Measurements from ENCODE around the gene DDX49. TPM values are rescaled to one million over a fixed set of nuclear protein-coding genes. Genes with fewer than 3 reads are reported as not detected.

DDX49 gene
- total and polyA plus RNA-seq, 10 donors = 31.0 to 48.0 (median 36.6) TPM

- TF ChIP-seq CTCF (IDR thresholded peaks at IDR 0.05 in 8 of 11, conservative IDR thresholded peaks at IDR 0.05 in 3 of 11) (no peak), POLR2AphosphoS5 (IDR thresholded peaks at IDR 0.05) (peak in 1 of 3 donors; percentile 15)
- Histone ChIP-seq H3K4me1 (peaks cover 0 to 22% (median 18%) of the 10 kb centered on the region in 6 donors), H3K4me3 (peak overlapping the region in 3 of 8 donors; percentile 28 to 63 (median 28)), H3K9me3 (no peaks in the 10 kb centered on the region), H3K27ac (peak overlapping the region in 3 of 8 donors; percentile 22 to 54 (median 26)), H3K27me3 (replicated peaks in 1 of 7) (peaks cover 0 to 26% (median 0%) of the 10 kb centered on the region in 7 donors), H3K36me3 (peaks cover 0 to 92% (median 35%) of the 10 kb centered on the region in 6 donors)
- intact Hi-C loops (cut with DNase I; ENCODE audit: low total_unique reads) = no loop called here
- WGBS, 5 donors = 64 to 84% (median 80%) methylated on average over 16 to 34 of the region's 34 CpGs
- no peak for DNase-seq
Measured at GRCh38 chr19:18931316-18932162, 12.0 kb downstream of the DDX49 start.

GRCh38 chr19:18932216-18932841 lies 12.8 kb downstream of the DDX49 start:
- WGBS, 5 donors = 10 to 17% (median 13%) methylated on average over 26 to 37 of the region's 37 CpGs
- peaks cover 0 to 26% (median 0%) of the 10 kb centered on the region in 7 donors for H3K27me3 ChIP-seq (replicated peaks in 1 of 7)
- intact Hi-C loops (cut with DNase I; ENCODE audit: low total_unique reads) = no loop called here
- peak; percentile 94 for DNase-seq
- H3K4me1 ChIP-seq = peaks cover 0 to 22% (median 18%) of the 10 kb centered on the region in 6 donors
- H3K4me3 ChIP-seq = peak overlapping the region in 5 of 8 donors; percentile 15 to 63 (median 28)
- peak overlapping the region in 4 of 8 donors; percentile 22 to 56 (median 40) for H3K27ac ChIP-seq
- no peaks in the 10 kb centered on the region for H3K9me3 ChIP-seq
- peak in 2 of 3 donors; percentile 51 to 57 for TF ChIP-seq POLR2AphosphoS5 (IDR thresholded peaks at IDR 0.05)
- TF ChIP-seq POLR2A (IDR thresholded peaks at IDR 0.05) = no peak
- peaks cover 0 to 92% (median 28%) of the 10 kb centered on the region in 6 donors for H3K36me3 ChIP-seq

GRCh38 chr19:18933297-18933696 lies 13.8 kb downstream of the DDX49 start:
- intact Hi-C loops (cut with DNase I; ENCODE audit: low total_unique reads) = no loop called here
- DNase-seq = no peak
- Histone ChIP-seq H3K27ac (peak overlapping the region in 3 of 8 donors; percentile 22 to 56 (median 54)), H3K4me1 (peaks cover 0 to 29% (median 18%) of the 10 kb centered on the region in 6 donors), H3K27me3 (replicated peaks in 1 of 7) (peaks cover 0 to 26% (median 0%) of the 10 kb centered on the region in 7 donors), H3K36me3 (peaks cover 0 to 92% (median 18%) of the 10 kb centered on the region in 6 donors), H3K9me3 (no peaks in the 10 kb centered on the region), H3K4me3 (no peak overlapping the region)
- TF ChIP-seq POLR2A (IDR thresholded peaks at IDR 0.05) = no peak
- no peak for TF ChIP-seq CTCF (IDR thresholded peaks at IDR 0.05 in 8 of 11, conservative IDR thresholded peaks at IDR 0.05 in 3 of 11)
- no peak for TF ChIP-seq POLR2AphosphoS5 (IDR thresholded peaks at IDR 0.05)
- WGBS, 5 donors = 78 to 83% (median 79%) methylated on average over 13 of the region's 13 CpGs

GRCh38 chr19:18939163-18939562 lies 19.6 kb downstream of the DDX49 start:
- intact Hi-C loops (cut with DNase I; ENCODE audit: low total_unique reads) = no loop called here
- 69 to 91% (median 79%) methylated on average over 3 of the region's 3 CpGs for WGBS, 5 donors

More at GRCh38 chr19:18939163-18939562, 19.6 kb downstream of the DDX49 start:
- no peak for DNase-seq
- TF ChIP-seq POLR2AphosphoS5 (IDR thresholded peaks at IDR 0.05) = no peak
- TF ChIP-seq CTCF (IDR thresholded peaks at IDR 0.05 in 8 of 11, conservative IDR thresholded peaks at IDR 0.05 in 3 of 11) = no peak
- no peak for TF ChIP-seq POLR2A (IDR thresholded peaks at IDR 0.05)
- Histone ChIP-seq H3K4me1 (peaks cover 0 to 52% (median 26%) of the 10 kb centered on the region in 6 donors), H3K27me3 (replicated peaks in 1 of 7) (peaks cover 0 to 26% (median 5%) of the 10 kb centered on the region in 7 donors), H3K9me3 (no peaks in the 10 kb centered on the region), H3K36me3 (peaks cover 0 to 45% (median 0%) of the 10 kb centered on the region in 6 donors), H3K4me3 (peak overlapping the region in 6 of 8 donors; percentile 43 to 82 (median 57)), H3K27ac (peak overlapping the region in 5 of 8 donors; percentile 72 to 89 (median 82))
